ENCODE results near the gene CDKN1C.

DNA sequence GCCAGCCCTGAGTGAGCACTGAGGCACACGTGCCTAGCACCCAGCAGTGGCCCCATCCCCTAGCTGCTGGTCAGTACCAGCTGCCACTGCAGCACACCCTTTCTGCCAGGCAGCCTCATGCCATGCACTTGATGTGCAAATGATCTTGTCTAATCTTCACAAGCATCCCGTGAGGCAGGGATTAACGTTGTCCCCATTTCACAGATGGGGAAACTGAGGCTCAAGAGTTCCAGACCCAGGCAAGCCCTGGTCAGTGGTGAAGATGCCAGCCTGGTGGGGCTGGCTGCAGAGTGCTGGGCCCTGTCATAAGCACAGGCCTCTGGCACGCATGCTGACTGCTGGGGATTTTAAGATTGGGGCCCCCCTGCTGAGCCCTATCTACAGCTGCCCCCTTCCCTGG lies 8.4 kb upstream of the CDKN1C start:
- no peak for TF ChIP-seq POLR2A (IDR thresholded peaks at IDR 0.05; ENCODE audit: low read depth)
- TF ChIP-seq, protein P1, sequence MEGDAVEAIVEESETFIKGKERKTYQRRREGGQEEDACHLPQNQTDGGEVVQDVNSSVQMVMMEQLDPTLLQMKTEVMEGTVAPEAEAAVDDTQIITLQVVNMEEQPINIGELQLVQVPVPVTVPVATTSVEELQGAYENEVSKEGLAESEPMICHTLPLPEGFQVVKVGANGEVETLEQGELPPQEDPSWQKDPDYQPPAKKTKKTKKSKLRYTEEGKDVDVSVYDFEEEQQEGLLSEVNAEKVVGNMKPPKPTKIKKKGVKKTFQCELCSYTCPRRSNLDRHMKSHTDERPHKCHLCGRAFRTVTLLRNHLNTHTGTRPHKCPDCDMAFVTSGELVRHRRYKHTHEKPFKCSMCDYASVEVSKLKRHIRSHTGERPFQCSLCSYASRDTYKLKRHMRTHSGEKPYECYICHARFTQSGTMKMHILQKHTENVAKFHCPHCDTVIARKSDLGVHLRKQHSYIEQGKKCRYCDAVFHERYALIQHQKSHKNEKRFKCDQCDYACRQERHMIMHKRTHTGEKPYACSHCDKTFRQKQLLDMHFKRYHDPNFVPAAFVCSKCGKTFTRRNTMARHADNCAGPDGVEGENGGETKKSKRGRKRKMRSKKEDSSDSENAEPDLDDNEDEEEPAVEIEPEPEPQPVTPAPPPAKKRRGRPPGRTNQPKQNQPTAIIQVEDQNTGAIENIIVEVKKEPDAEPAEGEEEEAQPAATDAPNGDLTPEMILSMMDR (IDR thresholded peaks at IDR 0.05): no peak
